GM12891 (cell line): Measurements from ENCODE around the gene HTRA3.

ENCODE experiments used
- DNase-seq: peaks from one replicate; pipeline ENCODE4 v3.0.0; 2011; ENCODE audit warnings: low spot score; ENCODE audit not compliant: insufficient read length
- FAIRE-seq: peaks from 2 replicates; lab custom pipeline; 2011; peaks lifted over from hg19 to GRCh38; lab: Jason Lieb, UNC
- PAX5 ChIP-seq: IDR thresholded peaks from 2 replicates; pipeline ENCODE4 v1.6.1; 2011; ENCODE audit warnings: low read length, moderate library complexity, mild to moderate bottlenecking; ENCODE audit not compliant: insufficient read depth, severe bottlenecking
- POLR2A ChIP-seq: IDR thresholded peaks from 2 replicates; pipeline ENCODE4 v1.6.1; 2011; ENCODE audit warnings: low read depth, low read length, control low read depth
- POLR2AphosphoS5 ChIP-seq: IDR thresholded peaks from 2 replicates; pipeline ENCODE4 v1.6.1; 2011; ENCODE audit warnings: low read depth, low read length, control low read depth
- POU2F2 ChIP-seq: IDR thresholded peaks from 2 replicates; pipeline ENCODE4 v1.6.1; 2011; ENCODE audit warnings: low read depth, mild to moderate bottlenecking, control low read depth, low read length, moderate library complexity
- SPI1 ChIP-seq: IDR thresholded peaks from 2 replicates; pipeline ENCODE4 v1.6.1; 2011; ENCODE audit warnings: low read depth, low read length, control low read depth
- TAF1 ChIP-seq: IDR thresholded peaks from 2 replicates; pipeline ENCODE4 v1.6.1; 2011; ENCODE audit warnings: low read depth, low read length, control low read depth

Gene HTRA3

GRCh38 chr4:8284391-8284790 is 14.8 kb downstream of the HTRA3 start:
- TF ChIP-seq POLR2AphosphoS5 (no peak), PAX5 (no peak), TAF1 (no peak), POU2F2 (no peak), SPI1 (no peak), POLR2A (no peak)
- DNase-seq, result no peak
- no peak for FAIRE-seq

- TF ChIP-seq POLR2A (no peak), SPI1 (no peak), POLR2AphosphoS5 (no peak), TAF1 (no peak), POU2F2 (no peak), PAX5 (no peak)
- DNase-seq (no peak), FAIRE-seq (no peak)
Measured at GRCh38 chr4:8285143-8285975, 15.8 kb downstream of the HTRA3 start.

GRCh38 chr4:8285976-8286718 is 16.6 kb downstream of the HTRA3 start:
- no peak for DNase-seq
- TF ChIP-seq POLR2AphosphoS5 (no peak), TAF1 (no peak), PAX5 (no peak), POU2F2 (no peak), POLR2A (no peak), SPI1 (no peak)
- FAIRE-seq, result no peak

- FAIRE-seq, result no peak
- no peak for DNase-seq
- TF ChIP-seq POLR2AphosphoS5, result no peak
- TF ChIP-seq SPI1, result no peak
- TF ChIP-seq POLR2A, result no peak
- TF ChIP-seq POU2F2, result no peak
- no peak for TF ChIP-seq PAX5
- no peak for TF ChIP-seq TAF1
Measured at GRCh38 chr4:8286719-8287342, 17.3 kb downstream of the HTRA3 start.

- no peak for TF ChIP-seq POLR2AphosphoS5
- no peak for TF ChIP-seq POLR2A
- TF ChIP-seq PAX5, result no peak
- no peak for TF ChIP-seq POU2F2
- TF ChIP-seq SPI1, result no peak
- TF ChIP-seq TAF1, result no peak
- FAIRE-seq (no peak), DNase-seq (no peak)
Measured at GRCh38 chr4:8287343-8288280, 18.1 kb downstream of the HTRA3 start.

- no peak for DNase-seq
- no peak for FAIRE-seq
- no peak for TF ChIP-seq TAF1
Measured at GRCh38 chr4:8289151-8289750, 19.7 kb downstream of the HTRA3 start.

- DNase-seq (no peak), FAIRE-seq (no peak)
- no peak for TF ChIP-seq POLR2A
Measured at GRCh38 chr4:8289956-8290700, 20.6 kb downstream of the HTRA3 start.

GRCh38 chr4:8290701-8290970 is 21.1 kb downstream of the HTRA3 start:
- DNase-seq, result no peak
- TF ChIP-seq POLR2AphosphoS5 (no peak), TAF1 (no peak), POU2F2 (no peak), PAX5 (no peak)
- no peak for FAIRE-seq

GRCh38 chr4:8291036-8291682 is 21.6 kb downstream of the HTRA3 start:
- FAIRE-seq (no peak), DNase-seq (no peak)
- TF ChIP-seq POLR2A (no peak), POU2F2 (no peak), SPI1 (no peak), POLR2AphosphoS5 (no peak), PAX5 (no peak), TAF1 (no peak)
